Suprapubic skin (tissue), 3 donors: ENCODE data around the gene HPCAL1.

Experiments
- POLR2A ChIP-seq, 2 donors: fragments of 450-650 bp; IDR thresholded peaks; one replicate each; pipeline ENCODE4 v1.6.1; 2017; ENCODE audit warnings: antibody characterized with exemption in 2 of 2, mild to moderate bottlenecking in 2 of 2, moderate library complexity in 2 of 2
- TF ChIP-seq, protein P1 (sequence below), 2 donors: fragments of 200-600 bp in 1 of 2; fragments of 450-650 bp in 1 of 2; sonication (generic) in 1 of 2; IDR thresholded peaks; one replicate each; pipeline ENCODE4 v1.5.1; 2016 to 2019; ENCODE audit warnings: antibody characterized with exemption in 2 of 2, mild to moderate bottlenecking in 1 of 2, moderate library complexity in 1 of 2

DNA sequence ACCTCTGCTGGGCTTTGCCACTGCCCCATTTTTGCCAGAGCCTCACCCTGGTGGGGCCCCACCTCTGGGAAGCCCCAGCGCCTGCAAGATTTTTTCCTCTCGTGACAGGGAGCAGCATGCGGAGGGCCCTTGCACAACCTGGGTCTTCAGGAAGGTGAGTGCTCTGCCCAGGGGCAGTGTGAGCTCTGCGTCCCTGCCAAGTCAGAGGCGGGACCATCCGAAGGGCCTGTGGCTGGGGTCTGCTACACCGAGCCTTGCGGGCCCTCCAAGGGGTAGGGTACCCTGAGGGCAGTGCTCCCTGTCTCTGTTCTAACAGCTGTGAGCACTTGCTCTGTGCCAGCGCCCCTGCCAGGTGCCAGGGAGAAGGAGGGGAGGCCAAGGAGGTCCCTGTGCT is 151.2 kb downstream of the HPCAL1 start:
- TF ChIP-seq, protein P1, sequence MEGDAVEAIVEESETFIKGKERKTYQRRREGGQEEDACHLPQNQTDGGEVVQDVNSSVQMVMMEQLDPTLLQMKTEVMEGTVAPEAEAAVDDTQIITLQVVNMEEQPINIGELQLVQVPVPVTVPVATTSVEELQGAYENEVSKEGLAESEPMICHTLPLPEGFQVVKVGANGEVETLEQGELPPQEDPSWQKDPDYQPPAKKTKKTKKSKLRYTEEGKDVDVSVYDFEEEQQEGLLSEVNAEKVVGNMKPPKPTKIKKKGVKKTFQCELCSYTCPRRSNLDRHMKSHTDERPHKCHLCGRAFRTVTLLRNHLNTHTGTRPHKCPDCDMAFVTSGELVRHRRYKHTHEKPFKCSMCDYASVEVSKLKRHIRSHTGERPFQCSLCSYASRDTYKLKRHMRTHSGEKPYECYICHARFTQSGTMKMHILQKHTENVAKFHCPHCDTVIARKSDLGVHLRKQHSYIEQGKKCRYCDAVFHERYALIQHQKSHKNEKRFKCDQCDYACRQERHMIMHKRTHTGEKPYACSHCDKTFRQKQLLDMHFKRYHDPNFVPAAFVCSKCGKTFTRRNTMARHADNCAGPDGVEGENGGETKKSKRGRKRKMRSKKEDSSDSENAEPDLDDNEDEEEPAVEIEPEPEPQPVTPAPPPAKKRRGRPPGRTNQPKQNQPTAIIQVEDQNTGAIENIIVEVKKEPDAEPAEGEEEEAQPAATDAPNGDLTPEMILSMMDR (IDR thresholded peaks at IDR 0.05) = no peak
- TF ChIP-seq POLR2A (IDR thresholded peaks at IDR 0.05) = no peak
